ENCODE data around the gene BAD.

DNA sequence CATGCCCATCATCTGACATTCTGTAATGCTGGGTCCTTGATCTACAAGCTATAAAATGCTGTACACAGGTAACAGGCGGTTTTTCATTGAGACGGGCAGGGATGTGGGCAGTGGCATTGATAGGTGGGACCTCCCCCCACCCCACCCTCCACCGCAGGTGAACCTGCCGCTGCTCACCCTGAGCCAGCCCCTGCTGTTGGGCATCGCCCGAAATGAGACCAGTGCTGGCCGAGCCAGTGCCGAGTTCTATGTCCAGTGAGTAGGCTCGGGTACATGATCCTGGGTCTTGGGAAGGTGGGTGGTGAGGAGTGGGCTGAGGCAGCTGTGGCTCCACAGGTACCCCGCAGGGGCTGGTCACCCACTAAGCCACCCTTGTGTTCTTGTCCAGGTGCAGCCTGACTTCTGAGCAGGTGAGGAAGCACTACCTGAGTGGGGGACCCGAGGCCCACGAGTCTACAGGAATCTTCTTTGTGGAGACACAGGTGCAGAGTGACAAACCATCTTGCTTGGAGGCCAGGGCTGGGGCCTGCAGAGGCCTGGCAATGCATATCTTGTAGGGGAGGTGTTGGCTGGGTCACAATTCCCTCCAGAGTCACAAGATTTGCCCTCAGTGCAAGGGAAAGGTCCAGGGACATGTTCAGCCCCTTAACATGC is 55.2 kb downstream of the BAD start:
- TF ChIP-seq CTCF (conservative IDR thresholded peaks at IDR 0.05; ENCODE audit: low read depth, low read length), result no peak
- no peak for TF ChIP-seq EZH2 (IDR thresholded peaks at IDR 0.05; ENCODE audit: borderline replicate concordance, low read depth, low read length, poor library complexity, severe bottlenecking)
